ENCODE results near the gene SLC9A3. TPM values are rescaled to one million over a fixed set of nuclear protein-coding genes. Genes with fewer than 3 reads are reported as not detected.

SLC9A3 gene
- total RNA-seq, 6 experiments from 2014 or later, result 0.63 to 1.00 (median 0.74) TPM

GRCh38 chr5:528629-529511 is 4.6 kb upstream of the SLC9A3 start:
- no peak for TF ChIP-seq CTCF (IDR thresholded peaks at IDR 0.05)
- no peaks in the 10 kb centered on the region for H3K9me3 Mint-ChIP-seq
- DNase-seq, result no peak
- peaks cover 58% of the 10 kb centered on the region for H3K27me3 Mint-ChIP-seq (ENCODE audit: insufficient read depth)
- H3K36me3 Mint-ChIP-seq (ENCODE audit: low read depth), result no peaks in the 10 kb centered on the region
- H3K27ac Mint-ChIP-seq, result no peak overlapping the region
- H3K4me3 Mint-ChIP-seq, result no peak overlapping the region
- no peaks in the 10 kb centered on the region for H3K4me1 Mint-ChIP-seq (ENCODE audit: low read depth)

- Mint-ChIP-seq H3K4me3 (no peak overlapping the region), H3K4me1 (ENCODE audit: low read depth) (no peaks in the 10 kb centered on the region), H3K27ac (no peak overlapping the region), H3K9me3 (no peaks in the 10 kb centered on the region), H3K36me3 (ENCODE audit: low read depth) (no peaks in the 10 kb centered on the region), H3K27me3 (ENCODE audit: insufficient read depth) (peaks cover 59% of the 10 kb centered on the region)
- TF ChIP-seq CTCF (IDR thresholded peaks at IDR 0.05), result no peak
- no peak for DNase-seq
Measured at GRCh38 chr5:527646-528628, 3.7 kb upstream of the SLC9A3 start.

GRCh38 chr5:526456-527088 is 2.3 kb upstream of the SLC9A3 start:
- peaks cover 66% of the 10 kb centered on the region for H3K27me3 Mint-ChIP-seq (ENCODE audit: insufficient read depth)
- TF ChIP-seq CTCF (IDR thresholded peaks at IDR 0.05), result no peak
- no peaks in the 10 kb centered on the region for H3K36me3 Mint-ChIP-seq (ENCODE audit: low read depth)
- H3K27ac Mint-ChIP-seq, result no peak overlapping the region
- H3K9me3 Mint-ChIP-seq, result no peaks in the 10 kb centered on the region
- H3K4me1 Mint-ChIP-seq (ENCODE audit: low read depth), result no peaks in the 10 kb centered on the region
- DNase-seq, result no peak
- no peak overlapping the region for H3K4me3 Mint-ChIP-seq

- Mint-ChIP-seq H3K4me3 (no peak overlapping the region), H3K27me3 (ENCODE audit: insufficient read depth) (peaks cover 68% of the 10 kb centered on the region), H3K36me3 (ENCODE audit: low read depth) (no peaks in the 10 kb centered on the region), H3K9me3 (no peaks in the 10 kb centered on the region), H3K27ac (no peak overlapping the region), H3K4me1 (ENCODE audit: low read depth) (no peaks in the 10 kb centered on the region)
- no peak for TF ChIP-seq CTCF (IDR thresholded peaks at IDR 0.05)
- no peak for DNase-seq
Measured at GRCh38 chr5:525916-526315, 1.7 kb upstream of the SLC9A3 start.
